Smooth muscle cell (in vitro differentiated cells): Measurements from ENCODE around the gene INAFM2. TPM values are rescaled to one million over a fixed set of nuclear protein-coding genes. Genes with fewer than 3 reads are reported as not detected.

Source experiments
- DNase-seq: peaks from one replicate; lab custom pipeline; 2025; ENCODE audit not compliant: unreplicated experiment; lab: John Stamatoyannopoulos, UW
- H2AFZ ChIP-seq: fragments of 200-600 bp; sonication (generic); 2 replicates; pipeline ENCODE4 v1.6.0; 2016; ENCODE audit warnings: antibody characterized with exemption, low read depth, mild to moderate bottlenecking
- H3F3A ChIP-seq: fragments of 200-600 bp; sonication (generic); 2 replicates; pipeline ENCODE4 v1.6.0; 2017; ENCODE audit warnings: antibody characterized with exemption, low read depth
- H3K27ac ChIP-seq: fragments of 200-600 bp; sonication (generic); 2 replicates; pipeline ENCODE4 v1.5.1; 2016; ENCODE audit warnings: low read depth, mild to moderate bottlenecking
- H3K27me3 ChIP-seq: fragments of 200-600 bp; sonication (generic); 2 replicates; pipeline ENCODE4 v1.6.1; 2016; ENCODE audit warnings: low read depth, mild to moderate bottlenecking
- H3K36me3 ChIP-seq: fragments of 200-600 bp; sonication (generic); 2 replicates; pipeline ENCODE4 v1.5.1; 2016; ENCODE audit warnings: low read depth
- H3K4me1 ChIP-seq: fragments of 200-600 bp; sonication (generic); 2 replicates; pipeline ENCODE4 v1.5.1; 2016; ENCODE audit warnings: low read depth
- H3K4me2 ChIP-seq: fragments of 200-600 bp; sonication (generic); 2 replicates; pipeline ENCODE4 v1.6.0; 2016; ENCODE audit warnings: mild to moderate bottlenecking
- H3K4me3 ChIP-seq: fragments of 200-600 bp; sonication (generic); 2 replicates; pipeline ENCODE4 v1.5.1; 2016; ENCODE audit warnings: mild to moderate bottlenecking
- H3K79me2 ChIP-seq: fragments of 200-600 bp; sonication (generic); 2 replicates; pipeline ENCODE4 v1.6.0; 2016; ENCODE audit warnings: low read depth, mild to moderate bottlenecking
- H3K9ac ChIP-seq: fragments of 200-600 bp; sonication (generic); 2 replicates; pipeline ENCODE4 v1.6.0; 2016; ENCODE audit warnings: low read depth
- H3K9me3 ChIP-seq: fragments of 200-600 bp; sonication (generic); replicated peaks from 2 replicates; pipeline ENCODE4 v1.5.1; 2016; ENCODE audit warnings: low read depth
- H4K20me1 ChIP-seq: fragments of 200-600 bp; sonication (generic); 2 replicates; pipeline ENCODE4 v1.6.0; 2016; ENCODE audit warnings: low read depth
- WGBS: methylation state at CpG from one replicate; pipeline ENCODE4 v1.1.7; 2016; ENCODE audit warnings: low lambda C conversion rate; 5-methylcytosine and 5-hydroxymethylcytosine counted together
- polyA plus RNA-seq: library from polyadenylated mRNA; unstranded; fragments of >200 nt; fragmentation: Nextera tagmentation; extraction: Ambion mirVana; gene quantifications from 2 replicates; pipeline ENCODE4 v1.2.1, GENCODE V29; 2016
- total RNA-seq: library from RNA; depleted of rRNA; stranded (reverse); fragments of >200 nt; gene quantifications from 2 replicates; pipeline ENCODE4 v1.2.3, GENCODE V29; 2014
- TF ChIP-seq, protein P1 (sequence below): fragments of 200-600 bp; sonication (generic); IDR thresholded peaks from 2 replicates; pipeline ENCODE4 v1.5.1; 2017; ENCODE audit warnings: borderline replicate concordance, mild to moderate bottlenecking, antibody characterized with exemption; ENCODE audit not compliant: insufficient read depth, poor library complexity, severe bottlenecking

The INAFM2 gene
- total and polyA plus RNA-seq, 2 experiments from 2014 or later, result 23.9 to 28.1 TPM

GRCh38 chr15:40340038-40340739 is 16.7 kb downstream of the INAFM2 start:
- H3K9me3 ChIP-seq, result no peaks in the 10 kb centered on the region
- peak overlapping the region; percentile 83 for H3K9ac ChIP-seq
- H3K79me2 ChIP-seq, result no peaks in the 10 kb centered on the region
- no peaks in the 10 kb centered on the region for H3K27me3 ChIP-seq
- WGBS, result 57% methylated on average over 14 of the region's 14 CpGs
- H2AFZ ChIP-seq, result peak overlapping the region; percentile 12
- peaks cover 31% of the 10 kb centered on the region for H3F3A ChIP-seq
- no peaks in the 10 kb centered on the region for H4K20me1 ChIP-seq
- peaks cover 32% of the 10 kb centered on the region for H3K4me1 ChIP-seq
- peak overlapping the region; percentile 80 for H3K4me2 ChIP-seq
- DNase-seq, result peak; percentile 57
- peak overlapping the region; percentile 15 for H3K4me3 ChIP-seq
- H3K36me3 ChIP-seq, result no peaks in the 10 kb centered on the region
- peak overlapping the region; percentile 98 for H3K27ac ChIP-seq
- TF ChIP-seq, protein P1, sequence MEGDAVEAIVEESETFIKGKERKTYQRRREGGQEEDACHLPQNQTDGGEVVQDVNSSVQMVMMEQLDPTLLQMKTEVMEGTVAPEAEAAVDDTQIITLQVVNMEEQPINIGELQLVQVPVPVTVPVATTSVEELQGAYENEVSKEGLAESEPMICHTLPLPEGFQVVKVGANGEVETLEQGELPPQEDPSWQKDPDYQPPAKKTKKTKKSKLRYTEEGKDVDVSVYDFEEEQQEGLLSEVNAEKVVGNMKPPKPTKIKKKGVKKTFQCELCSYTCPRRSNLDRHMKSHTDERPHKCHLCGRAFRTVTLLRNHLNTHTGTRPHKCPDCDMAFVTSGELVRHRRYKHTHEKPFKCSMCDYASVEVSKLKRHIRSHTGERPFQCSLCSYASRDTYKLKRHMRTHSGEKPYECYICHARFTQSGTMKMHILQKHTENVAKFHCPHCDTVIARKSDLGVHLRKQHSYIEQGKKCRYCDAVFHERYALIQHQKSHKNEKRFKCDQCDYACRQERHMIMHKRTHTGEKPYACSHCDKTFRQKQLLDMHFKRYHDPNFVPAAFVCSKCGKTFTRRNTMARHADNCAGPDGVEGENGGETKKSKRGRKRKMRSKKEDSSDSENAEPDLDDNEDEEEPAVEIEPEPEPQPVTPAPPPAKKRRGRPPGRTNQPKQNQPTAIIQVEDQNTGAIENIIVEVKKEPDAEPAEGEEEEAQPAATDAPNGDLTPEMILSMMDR, result no peak

DNA sequence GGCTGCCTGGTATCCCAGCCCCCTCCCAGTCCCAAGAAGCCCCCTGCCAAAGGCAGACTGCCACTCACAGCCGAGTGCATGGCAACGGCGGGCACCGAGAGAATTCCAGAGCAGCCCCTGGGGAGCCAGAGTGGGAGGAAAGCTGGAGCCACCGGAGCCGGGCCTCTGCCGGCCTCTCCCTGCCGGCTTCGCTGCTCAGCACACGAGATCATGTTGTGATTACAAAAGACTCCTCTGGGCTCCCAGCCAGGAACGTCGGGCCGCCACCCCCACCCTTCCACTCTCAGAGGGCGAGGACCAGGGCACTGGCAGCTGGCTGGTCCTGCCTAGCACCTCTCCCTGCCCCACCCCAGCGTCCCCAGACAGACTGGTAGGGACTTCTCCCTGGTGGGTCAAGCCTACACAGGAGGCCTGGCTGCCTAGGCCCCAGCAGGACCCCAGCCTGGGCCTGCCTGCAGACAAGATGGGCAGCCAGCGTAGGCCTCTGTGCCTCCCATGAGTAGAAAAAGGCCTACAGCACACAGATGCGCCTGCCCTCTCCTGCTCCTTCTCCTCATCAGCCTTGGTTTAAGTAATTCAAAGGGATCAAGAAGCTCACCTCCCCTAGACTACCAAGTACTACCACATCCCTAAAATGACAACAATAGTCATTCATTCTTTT is 17.4 kb downstream of the INAFM2 start, which contains the start of gene CCDC9B:
Gene CCDC9B (minus strand): TSS at position 200 of the 661 bp plus-strand sequence. CDS start 120 bp downstream, at position 80.
- peak within 1 kb of the TSS; percentile 15 for H3K4me3 ChIP-seq
- H3K27me3 ChIP-seq, result no peaks in the 10 kb centered on the region
- TF ChIP-seq, protein P1, result no peak
- H3F3A ChIP-seq, result peaks cover 26% of the 10 kb centered on the region
- no peaks in the 10 kb centered on the region for H3K36me3 ChIP-seq
- H3K9ac ChIP-seq, result peak within 1 kb of the TSS; percentile 83
- H2AFZ ChIP-seq, result peak within 1 kb of the TSS; percentile 12
- H3K4me1 ChIP-seq, result peaks cover 32% of the 10 kb centered on the region
- H3K9me3 ChIP-seq, result no peaks in the 10 kb centered on the region
- no peaks in the 10 kb centered on the region for H3K79me2 ChIP-seq
- H4K20me1 ChIP-seq, result no peaks in the 10 kb centered on the region
- peak within 1 kb of the TSS; percentile 80 for H3K4me2 ChIP-seq
- peak; percentile 69 for DNase-seq
- H3K27ac ChIP-seq, result peak within 1 kb of the TSS; percentile 98
- 19% methylated on average over 17 of the region's 17 CpGs for WGBS

- Histone ChIP-seq H3K27me3 (no peaks in the 10 kb centered on the region), H3K9me3 (no peaks in the 10 kb centered on the region), H3K36me3 (no peaks in the 10 kb centered on the region), H2AFZ (peak overlapping the region; percentile 57), H3K4me2 (peak overlapping the region; percentile 63), H3K4me1 (peaks cover 32% of the 10 kb centered on the region), H3F3A (peaks cover 26% of the 10 kb centered on the region), H3K27ac (peak overlapping the region; percentile 98), H3K79me2 (no peaks in the 10 kb centered on the region), H3K9ac (peak overlapping the region; percentile 76), H3K4me3 (no peak overlapping the region), H4K20me1 (no peaks in the 10 kb centered on the region)
- TF ChIP-seq, protein P1, result no peak
- DNase-seq, result no peak
- WGBS, result 62% methylated on average over 7 of the region's 7 CpGs
Measured at GRCh38 chr15:40342416-40343320, 19.2 kb downstream of the INAFM2 start.
